Fibroblast of lung (primary cell): ENCODE results near the gene CAPN9. TPM values are rescaled to one million over a fixed set of nuclear protein-coding genes. Genes with fewer than 3 reads are reported as not detected.

Source experiments
- DNase-seq, 2 donors: peaks; one replicate each; pipeline versions ENCODE4 v3.0.0 to v3.0.0-alpha.2; 2010; ENCODE audit warnings: low read depth in 2 of 2
- H2AFZ ChIP-seq: 2 replicates; pipeline ENCODE4 v1.5.1; 2012; ENCODE audit warnings: low read length, control low read depth, inconsistent platforms
- H3K27ac ChIP-seq: 2 replicates; pipeline ENCODE4 v1.5.1; 2011; ENCODE audit warnings: low read length, control low read depth; ENCODE audit not compliant: insufficient read depth
- H3K27me3 ChIP-seq: 2 replicates; pipeline ENCODE4 v1.5.1; 2011; ENCODE audit warnings: mild to moderate bottlenecking, low read length; ENCODE audit not compliant: control insufficient read depth, insufficient read depth
- H3K36me3 ChIP-seq: 2 replicates; pipeline ENCODE4 v1.5.1; 2011; ENCODE audit warnings: low read length; ENCODE audit not compliant: control insufficient read depth, insufficient read depth
- H3K4me1 ChIP-seq: 2 replicates; pipeline ENCODE4 v1.5.1; 2011; ENCODE audit warnings: low read length; ENCODE audit not compliant: control insufficient read depth, insufficient read depth; ENCODE audit errors: extremely low read depth
- H3K4me2 ChIP-seq: 2 replicates; pipeline ENCODE4 v1.5.1; 2011; ENCODE audit warnings: low read length, control low read depth; ENCODE audit not compliant: insufficient read depth; ENCODE audit errors: extremely low read depth
- H3K4me3 ChIP-seq, 4 experiments: fragments of 200-600 bp in 1 of 4; sonication (generic) in 1 of 4; replicated peaks in 1 of 4; 2 replicates each; pipeline ENCODE4 v1.5.1; 2011 to 2016; ENCODE audit warnings: low read length in 4 of 4, low read depth in 3 of 4, mild to moderate bottlenecking in 3 of 4, control low read depth in 2 of 4, inconsistent platforms in 1 of 4, mixed read lengths in 1 of 4; ENCODE audit not compliant: insufficient read depth in 1 of 4; ENCODE audit errors: control extremely low read depth in 1 of 4
- H3K79me2 ChIP-seq: 2 replicates; pipeline ENCODE4 v1.5.1; 2012; ENCODE audit warnings: mild to moderate bottlenecking, low read length, inconsistent platforms; ENCODE audit not compliant: control insufficient read depth, insufficient read depth
- H3K9ac ChIP-seq: 2 replicates; pipeline ENCODE4 v1.5.1; 2011; ENCODE audit warnings: mild to moderate bottlenecking, low read length, control low read depth; ENCODE audit not compliant: insufficient read depth
- H3K9me3 ChIP-seq: 2 replicates; pipeline ENCODE4 v1.5.1; 2012; ENCODE audit warnings: low read depth, low read length; ENCODE audit not compliant: control insufficient read depth, insufficient read depth
- H4K20me1 ChIP-seq: 2 replicates; pipeline ENCODE4 v1.5.1; 2011; ENCODE audit warnings: low read length; ENCODE audit not compliant: control insufficient read depth, insufficient read depth; ENCODE audit errors: extremely low read depth
- EZH2 ChIP-seq: IDR thresholded peaks from 2 replicates; pipeline ENCODE4 v1.5.1; 2012; ENCODE audit warnings: low read length, control low read depth, mild to moderate bottlenecking; ENCODE audit errors: missing control alignments
- polyA plus RNA-seq, 2 donors: library from polyadenylated mRNA; depleted of rRNA in 1 of 2; stranded (reverse) in 1 of 2; unstranded in 1 of 2; fragments of >200 nt; gene quantifications; 2 replicates each; pipeline ENCODE4 v1.2.1, GENCODE V29; 2011 to 2012; ENCODE audit warnings: missing spikeins in 1 of 2
- total RNA-seq: library from RNA; depleted of rRNA; stranded (reverse); fragments of >200 nt; gene quantifications from 2 replicates; pipeline ENCODE4 v1.2.1, GENCODE V29; 2014
- TF ChIP-seq, protein P1 (sequence below), 2 donors: IDR thresholded peaks in 1 of 2; conservative IDR thresholded peaks in 1 of 2; 1 replicate in 1 of 2; 2 replicates in 1 of 2; pipeline ENCODE4 v1.5.1; 2011 to 2012; ENCODE audit warnings: low read length in 2 of 2, control low read depth in 1 of 2, inconsistent platforms in 1 of 2, low read depth in 1 of 2, mild to moderate bottlenecking in 1 of 2

Gene CAPN9
- total and polyA plus RNA-seq, 2 donors (not counting 1 experiment from before 2014, with no cell fraction given) = 0.17 TPM; not detected in 1

DNA sequence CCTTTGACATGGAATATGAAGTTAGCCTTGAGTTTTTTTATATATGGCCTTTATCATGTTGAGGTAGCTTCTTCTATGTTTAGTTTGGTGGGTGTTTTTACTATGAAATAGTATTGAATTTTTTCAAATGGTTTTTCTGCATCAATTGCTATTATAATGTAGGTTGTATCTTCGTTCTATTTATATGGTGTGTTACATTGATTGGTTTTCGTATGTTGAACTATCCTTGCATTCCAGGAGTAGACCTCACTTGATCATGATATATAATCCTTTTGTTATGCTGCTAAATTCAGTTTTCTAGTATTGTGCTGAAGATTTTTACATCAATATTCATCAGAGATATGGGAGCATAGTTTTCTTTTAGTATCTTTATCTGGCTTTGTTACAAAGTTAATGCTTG is 65.4 kb downstream of the CAPN9 start:
- no peaks in the 10 kb centered on the region for H4K20me1 ChIP-seq
- no peak overlapping the region for H3K27ac ChIP-seq
- no peaks in the 10 kb centered on the region for H3K4me1 ChIP-seq
- no peak overlapping the region for H3K4me2 ChIP-seq
- no peak overlapping the region for H3K9ac ChIP-seq
- H3K36me3 ChIP-seq = no peaks in the 10 kb centered on the region
- no peak overlapping the region for H2AFZ ChIP-seq
- H3K27me3 ChIP-seq = peaks cover 2% of the 10 kb centered on the region
- H3K9me3 ChIP-seq = no peaks in the 10 kb centered on the region
- TF ChIP-seq, protein P1, sequence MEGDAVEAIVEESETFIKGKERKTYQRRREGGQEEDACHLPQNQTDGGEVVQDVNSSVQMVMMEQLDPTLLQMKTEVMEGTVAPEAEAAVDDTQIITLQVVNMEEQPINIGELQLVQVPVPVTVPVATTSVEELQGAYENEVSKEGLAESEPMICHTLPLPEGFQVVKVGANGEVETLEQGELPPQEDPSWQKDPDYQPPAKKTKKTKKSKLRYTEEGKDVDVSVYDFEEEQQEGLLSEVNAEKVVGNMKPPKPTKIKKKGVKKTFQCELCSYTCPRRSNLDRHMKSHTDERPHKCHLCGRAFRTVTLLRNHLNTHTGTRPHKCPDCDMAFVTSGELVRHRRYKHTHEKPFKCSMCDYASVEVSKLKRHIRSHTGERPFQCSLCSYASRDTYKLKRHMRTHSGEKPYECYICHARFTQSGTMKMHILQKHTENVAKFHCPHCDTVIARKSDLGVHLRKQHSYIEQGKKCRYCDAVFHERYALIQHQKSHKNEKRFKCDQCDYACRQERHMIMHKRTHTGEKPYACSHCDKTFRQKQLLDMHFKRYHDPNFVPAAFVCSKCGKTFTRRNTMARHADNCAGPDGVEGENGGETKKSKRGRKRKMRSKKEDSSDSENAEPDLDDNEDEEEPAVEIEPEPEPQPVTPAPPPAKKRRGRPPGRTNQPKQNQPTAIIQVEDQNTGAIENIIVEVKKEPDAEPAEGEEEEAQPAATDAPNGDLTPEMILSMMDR (conservative IDR thresholded peaks at IDR 0.05 in 1 of 2, IDR thresholded peaks at IDR 0.05 in 1 of 2; ENCODE audit: low read depth in 1 of 2, low read length in 2 of 2) = no peak
- no peak for TF ChIP-seq EZH2
- no peak for DNase-seq
- no peaks in the 10 kb centered on the region for H3K79me2 ChIP-seq
- no peak overlapping the region for H3K4me3 ChIP-seq

DNA sequence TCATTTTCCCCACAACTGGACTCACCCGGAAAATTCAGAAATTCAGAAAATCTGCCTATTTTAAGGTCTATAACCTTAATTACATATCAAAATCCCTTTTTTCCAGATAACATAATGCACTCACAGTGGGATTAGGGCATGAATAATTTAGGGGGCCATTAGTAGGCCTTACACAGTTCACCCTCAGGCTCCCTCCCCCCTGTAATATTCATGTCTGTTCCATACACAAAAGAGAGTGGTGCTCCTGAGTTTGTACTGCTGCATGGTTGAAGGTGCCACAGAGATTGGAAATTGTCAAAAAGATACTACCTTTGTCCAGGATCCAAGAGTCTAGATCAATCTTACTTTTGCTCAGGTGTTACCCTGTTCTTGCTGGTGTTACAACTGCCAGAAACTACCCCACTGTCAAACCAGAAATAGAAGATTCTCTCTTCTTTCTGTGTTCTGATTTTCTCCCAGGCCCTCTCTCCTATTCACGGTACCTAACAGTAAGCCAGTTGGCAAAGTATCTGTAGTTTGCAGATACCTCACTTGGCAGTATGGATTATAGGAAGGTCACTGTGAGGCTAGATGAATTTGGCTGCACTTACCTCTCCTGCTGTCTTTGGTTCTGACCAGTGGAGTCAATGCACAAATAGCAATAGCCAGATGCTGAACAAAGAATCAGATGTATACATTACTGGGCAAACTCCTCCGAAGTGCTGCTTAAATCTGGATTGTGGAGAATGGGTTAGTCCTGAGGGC is 67.9 kb downstream of the CAPN9 start:
- TF ChIP-seq, protein P1 (conservative IDR thresholded peaks at IDR 0.05 in 1 of 2, IDR thresholded peaks at IDR 0.05 in 1 of 2; ENCODE audit: low read depth in 1 of 2, low read length in 2 of 2) = no peak
- TF ChIP-seq EZH2 = no peak
- Histone ChIP-seq H3K36me3 (no peaks in the 10 kb centered on the region), H4K20me1 (no peaks in the 10 kb centered on the region), H3K4me2 (no peak overlapping the region), H3K4me3 (no peak overlapping the region), H2AFZ (no peak overlapping the region), H3K79me2 (no peaks in the 10 kb centered on the region), H3K4me1 (no peaks in the 10 kb centered on the region), H3K27me3 (no peaks in the 10 kb centered on the region), H3K9me3 (no peaks in the 10 kb centered on the region), H3K27ac (no peak overlapping the region), H3K9ac (no peak overlapping the region)
- DNase-seq = no peak

DNA sequence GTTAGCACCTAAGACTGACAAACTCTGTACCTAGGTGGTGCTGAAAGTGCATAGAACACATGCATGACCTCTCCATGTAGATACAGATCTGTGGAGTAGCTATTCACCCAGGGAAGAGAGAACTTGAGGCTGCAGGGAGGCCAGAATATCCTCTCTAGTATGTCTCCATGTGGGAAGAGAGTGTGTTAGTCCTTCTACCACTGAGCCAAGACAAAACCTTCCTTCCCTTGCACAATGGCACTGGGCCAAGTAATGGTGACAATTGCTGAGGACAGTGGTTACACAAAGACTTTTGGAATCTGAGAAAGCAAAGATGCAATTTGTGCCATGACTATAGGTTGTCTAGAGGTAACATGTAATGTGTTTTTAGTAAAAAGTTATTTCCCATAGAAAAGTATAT is 68.8 kb downstream of the CAPN9 start:
- H3K27ac ChIP-seq = no peak overlapping the region
- H3K27me3 ChIP-seq = no peaks in the 10 kb centered on the region
- no peak overlapping the region for H3K4me3 ChIP-seq
- no peaks in the 10 kb centered on the region for H3K9me3 ChIP-seq
- H3K4me1 ChIP-seq = no peaks in the 10 kb centered on the region
- no peaks in the 10 kb centered on the region for H4K20me1 ChIP-seq
- no peak for DNase-seq
- H2AFZ ChIP-seq = no peak overlapping the region
- TF ChIP-seq EZH2 = no peak
- TF ChIP-seq, protein P1 (conservative IDR thresholded peaks at IDR 0.05 in 1 of 2, IDR thresholded peaks at IDR 0.05 in 1 of 2; ENCODE audit: low read depth in 1 of 2, low read length in 2 of 2) = no peak
- no peaks in the 10 kb centered on the region for H3K79me2 ChIP-seq
- no peak overlapping the region for H3K9ac ChIP-seq
- H3K36me3 ChIP-seq = no peaks in the 10 kb centered on the region
- no peak overlapping the region for H3K4me2 ChIP-seq
